ENCODE results near the gene AKT1S1.

The AKT1S1 gene

GRCh38 chr19:49852631-49853126 is 24.5 kb downstream of the AKT1S1 start:
- DNase-seq = no peak

- no peak for DNase-seq
Observed at GRCh38 chr19:49851456-49852259, 25.5 kb downstream of the AKT1S1 start.

- DNase-seq = peak in 1 of 2 experiments; percentile 76
Observed at GRCh38 chr19:49850487-49851342, 26.4 kb downstream of the AKT1S1 start, which contains the start of gene PTOV1. Gene PTOV1 (plus strand): TSS chr19:49851159.

- no peak for DNase-seq
Observed at GRCh38 chr19:49850221-49850486, 27.0 kb downstream of the AKT1S1 start.

- DNase-seq = no peak
Observed at GRCh38 chr19:49849433-49850220, 27.5 kb downstream of the AKT1S1 start.

- DNase-seq = no peak
Observed at GRCh38 chr19:49848938-49849337, 28.2 kb downstream of the AKT1S1 start.

GRCh38 chr19:49847731-49848696 is 29.1 kb downstream of the AKT1S1 start:
- peak in 1 of 2 experiments; percentile 29 for DNase-seq

GRCh38 chr19:49846408-49846807 is 30.7 kb downstream of the AKT1S1 start:
- DNase-seq = no peak

- no peak for DNase-seq
Observed at GRCh38 chr19:49845414-49845813, 31.7 kb downstream of the AKT1S1 start.

GRCh38 chr19:49844138-49845095 is 32.7 kb downstream of the AKT1S1 start:
- no peak for DNase-seq

- no peak for DNase-seq
Observed at GRCh38 chr19:49843265-49843664, 33.9 kb downstream of the AKT1S1 start.

- DNase-seq = no peak
Observed at GRCh38 chr19:49840736-49841249, 36.4 kb downstream of the AKT1S1 start.

- no peak for DNase-seq
Observed at GRCh38 chr19:49840321-49840720, 36.8 kb downstream of the AKT1S1 start.

- DNase-seq = no peak
Observed at GRCh38 chr19:49839713-49840112, 37.4 kb downstream of the AKT1S1 start.

- DNase-seq = no peak
Observed at GRCh38 chr19:49838885-49839588, 38.1 kb downstream of the AKT1S1 start.

- no peak for DNase-seq
Observed at GRCh38 chr19:49837425-49837824, 39.7 kb downstream of the AKT1S1 start.

- no peak for DNase-seq
Observed at GRCh38 chr19:49837009-49837310, 40.2 kb downstream of the AKT1S1 start.

GRCh38 chr19:49836176-49837008 is 40.8 kb downstream of the AKT1S1 start:
- DNase-seq = no peak

GRCh38 chr19:49835562-49835961 is 41.6 kb downstream of the AKT1S1 start:
- no peak for DNase-seq
